GOT3 (cell line): ENCODE measurements around the gene MYOM3.
"Not testable (repeated sequence)": the region's sequence is repeated elsewhere in the genome, so short reads cannot be mapped to it uniquely, and the experiment has no call there.

ENCODE experiments used
- DNase-seq: peaks from one replicate; lab custom pipeline; 2025; ENCODE audit warnings: mixed read lengths; lab: John Stamatoyannopoulos, UW

The MYOM3 gene

GRCh38 chr1:24071941-24072340 lies 40.0 kb downstream of the MYOM3 start:
- no peak for DNase-seq

GRCh38 chr1:24070821-24071393 lies 41.0 kb downstream of the MYOM3 start:
- DNase-seq, result no peak

GRCh38 chr1:24069817-24070216 lies 42.1 kb downstream of the MYOM3 start:
- DNase-seq, result no peak

- no peak for DNase-seq
Measured at GRCh38 chr1:24067978-24068377, 44.0 kb downstream of the MYOM3 start.

- no peak for DNase-seq
Measured at GRCh38 chr1:24065304-24065703, 46.6 kb downstream of the MYOM3 start.

- DNase-seq, result no peak
Measured at GRCh38 chr1:24062221-24062620, 49.7 kb downstream of the MYOM3 start.

GRCh38 chr1:24060482-24060881 lies 51.5 kb downstream of the MYOM3 start:
- no peak for DNase-seq

- no peak for DNase-seq
Measured at GRCh38 chr1:24058671-24059455, 53.1 kb downstream of the MYOM3 start.

- DNase-seq, result no peak
Measured at GRCh38 chr1:24057171-24057570, 54.8 kb downstream of the MYOM3 start.

GRCh38 chr1:24055681-24056080 lies 56.3 kb downstream of the MYOM3 start:
- DNase-seq, result no peak

- no peak for DNase-seq
Measured at GRCh38 chr1:24052220-24052619, 59.7 kb downstream of the MYOM3 start.

- no peak for DNase-seq
Measured at GRCh38 chr1:24051206-24051945, 60.6 kb downstream of the MYOM3 start.

- no peak for DNase-seq
Measured at GRCh38 chr1:24049733-24050132, 62.2 kb downstream of the MYOM3 start.

GRCh38 chr1:24048894-24049293 lies 63.0 kb downstream of the MYOM3 start:
- DNase-seq, result not testable (repeated sequence)

GRCh38 chr1:24048205-24048869 lies 63.6 kb downstream of the MYOM3 start:
- no peak for DNase-seq

- no peak for DNase-seq
Measured at GRCh38 chr1:24047110-24047477, 64.8 kb downstream of the MYOM3 start.

- no peak for DNase-seq
Measured at GRCh38 chr1:24045771-24046170, 66.2 kb downstream of the MYOM3 start.

GRCh38 chr1:24044672-24045071 lies 67.3 kb downstream of the MYOM3 start:
- not testable (repeated sequence) for DNase-seq

GRCh38 chr1:24043345-24044032 lies 68.4 kb downstream of the MYOM3 start:
- DNase-seq, result no peak

- DNase-seq, result no peak
Measured at GRCh38 chr1:24042315-24042714, 69.6 kb downstream of the MYOM3 start.

GRCh38 chr1:24036088-24036487 lies 75.8 kb downstream of the MYOM3 start:
- no peak for DNase-seq

GRCh38 chr1:24032981-24033380 lies 79.0 kb downstream of the MYOM3 start:
- DNase-seq, result no peak
